Tibial nerve (tissue), 4 donors: ENCODE results near the gene NCAPH2. TPM values are rescaled to one million over a fixed set of nuclear protein-coding genes. Genes with fewer than 3 reads are reported as not detected.

Experiments
- DNase-seq, 2 donors: peaks; one replicate each; pipeline ENCODE4 v3.0.0-alpha.2; 2019; ENCODE audit warnings: low spot score in 2 of 2
- H3K27ac ChIP-seq, 4 donors: fragments of 200-600 bp; sonication (generic) in 3 of 4; one replicate each; pipeline ENCODE4 v1.5.1; 2017 to 2019; ENCODE audit warnings: mild to moderate bottlenecking in 1 of 4
- H3K27me3 ChIP-seq, 2 donors: fragments of 200-600 bp; sonication (generic) in 1 of 2; one replicate each; pipeline versions ENCODE4 v1.5.1 to v1.6.0; 2017 to 2019
- H3K36me3 ChIP-seq, 3 donors: fragments of 200-600 bp; sonication (generic); one replicate each; pipeline ENCODE4 v1.5.1; 2018 to 2019
- H3K4me1 ChIP-seq, 4 donors: fragments of 200-600 bp; sonication (generic) in 3 of 4; one replicate each; pipeline ENCODE4 v1.5.1; 2017 to 2019
- H3K4me3 ChIP-seq, 4 donors: fragments of 200-600 bp; sonication (generic) in 3 of 4; one replicate each; pipeline ENCODE4 v1.5.1; 2017 to 2019; ENCODE audit warnings: mild to moderate bottlenecking in 1 of 4, moderate library complexity in 1 of 4
- H3K9me3 ChIP-seq, 4 donors: fragments of 200-600 bp; sonication (generic) in 3 of 4; one replicate each; pipeline ENCODE4 v1.5.1; 2017 to 2019
- EP300 ChIP-seq, 2 donors: sonication (generic); formaldehyde crosslinking; IDR thresholded peaks; one replicate each; pipeline ENCODE4 v1.6.1; 2017; ENCODE audit warnings: antibody characterized with exemption in 2 of 2, mild to moderate bottlenecking in 1 of 2
- POLR2A ChIP-seq, 2 donors: fragments of 450-650 bp; IDR thresholded peaks; one replicate each; pipeline ENCODE4 v1.6.1; 2017; ENCODE audit warnings: antibody characterized with exemption in 2 of 2, mild to moderate bottlenecking in 2 of 2, moderate library complexity in 2 of 2
- WGBS, 2 donors: methylation state at CpG; one replicate each; pipeline ENCODE4 v1.1.5; 2018; 5-methylcytosine and 5-hydroxymethylcytosine counted together
- total RNA-seq, 4 donors: library from RNA; depleted of rRNA; stranded (reverse); fragments of >200 nt; gene quantifications; one replicate each; pipeline ENCODE4 v1.1.0, GENCODE V29; 2016
- TF ChIP-seq, protein P1 (sequence below), 5 experiments: fragments of 200-600 bp in 3 of 5; fragments of 450-650 bp in 2 of 5; sonication (generic) in 3 of 5; IDR thresholded peaks; one replicate each; pipeline ENCODE4 v1.5.1; 2016 to 2019; ENCODE audit warnings: antibody characterized with exemption in 5 of 5, mild to moderate bottlenecking in 3 of 5, moderate library complexity in 2 of 5

Gene NCAPH2
- total RNA-seq, 4 donors from 2014 or later = 43.9 to 57.3 (median 45.0) TPM

DNA sequence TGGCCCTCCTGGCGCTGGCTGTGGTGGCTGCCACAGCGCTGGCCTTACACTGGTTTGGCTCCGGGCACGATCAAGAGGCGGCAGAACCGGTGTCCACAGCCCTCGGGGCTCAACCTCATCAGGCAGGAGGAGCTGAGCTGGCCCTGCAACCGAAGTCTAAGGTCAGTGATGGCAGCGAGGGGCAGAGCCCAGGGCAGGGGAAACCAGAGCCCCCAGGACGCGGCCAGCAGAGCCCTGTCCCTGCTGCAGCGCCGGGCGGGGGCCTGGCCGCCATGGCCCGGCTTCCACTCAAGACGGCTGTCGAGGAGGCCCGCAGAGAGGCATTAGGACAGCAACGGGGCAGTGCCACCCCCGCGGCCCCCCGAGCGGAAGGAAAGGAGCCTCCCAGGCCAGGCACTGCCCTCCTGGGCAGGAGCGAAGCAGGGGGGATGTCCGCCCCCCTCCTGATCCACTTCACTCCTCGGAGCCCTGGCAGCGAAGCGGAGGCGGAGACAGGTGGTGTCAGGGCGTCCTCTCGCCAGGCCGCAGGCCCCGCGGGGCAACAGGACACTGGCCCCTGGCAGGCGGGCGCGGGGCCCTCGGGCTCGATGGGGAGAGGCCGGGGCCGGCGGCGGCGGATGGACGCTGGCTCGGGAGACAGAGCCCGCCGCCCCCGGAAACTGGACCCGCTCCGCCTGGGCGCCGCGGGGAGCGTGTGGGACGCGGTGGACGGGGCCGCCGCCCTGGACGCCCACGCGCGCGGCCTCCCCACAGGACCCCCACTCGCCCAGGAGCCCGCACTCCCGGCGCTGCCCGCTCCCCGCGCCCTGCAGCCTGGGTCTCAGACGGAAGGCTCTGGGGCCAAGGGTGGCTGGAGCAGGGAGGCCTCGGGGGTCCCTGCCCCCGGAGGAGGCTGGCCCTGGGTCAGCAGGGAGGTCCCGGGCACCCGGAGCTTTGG lies 38.6 kb downstream of the NCAPH2 start:
- Histone ChIP-seq H3K36me3 (no peaks in the 10 kb centered on the region), H3K27me3 (peaks cover 0 to 63% of the 10 kb centered on the region in 2 donors), H3K27ac (no peak overlapping the region), H3K4me3 (no peak overlapping the region), H3K4me1 (peaks cover 0 to 38% (median 20%) of the 10 kb centered on the region in 4 donors), H3K9me3 (no peaks in the 10 kb centered on the region)
- DNase-seq = no peak
- no peak for TF ChIP-seq EP300 (IDR thresholded peaks at IDR 0.05)
- 55 to 66% methylated on average over 12 to 34 of the region's 78 CpGs for WGBS, 2 donors

DNA sequence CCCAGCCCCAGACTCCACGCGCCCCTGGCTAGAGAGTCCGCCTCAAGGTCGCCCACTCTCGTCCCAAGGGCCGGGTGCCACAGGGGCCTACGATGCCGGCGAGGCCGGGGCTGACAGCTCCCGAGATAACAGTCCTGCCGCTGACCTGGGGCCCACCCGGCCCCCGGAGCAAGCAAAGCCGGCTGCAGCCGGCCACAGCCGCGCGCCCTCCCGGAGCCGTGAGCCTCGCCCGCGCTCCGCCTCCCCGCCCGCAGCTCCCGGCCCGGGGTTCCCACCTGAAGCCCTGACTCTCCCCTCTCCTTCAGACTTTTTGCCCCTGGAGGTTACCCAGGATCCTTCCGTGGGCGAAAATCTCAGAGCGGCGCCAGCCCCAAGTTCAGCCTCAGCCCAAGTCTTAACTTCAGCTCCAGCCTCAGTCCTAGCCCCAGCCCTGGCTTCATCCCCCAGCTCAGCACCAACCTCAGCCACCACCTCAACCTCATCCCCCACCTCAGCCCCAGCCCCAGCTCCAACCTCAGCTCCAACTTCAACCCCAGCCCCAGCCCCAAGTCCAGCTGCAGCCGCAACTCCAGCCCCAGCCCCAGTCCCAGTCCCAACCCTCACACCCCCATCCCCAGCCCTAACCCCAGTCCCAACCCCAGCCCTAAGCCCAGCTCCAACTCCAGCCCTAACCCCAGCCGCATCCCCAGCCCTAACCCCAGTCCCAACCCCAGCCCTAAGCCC lies 39.4 kb downstream of the NCAPH2 start:
- Histone ChIP-seq H3K27me3 (peaks cover 0 to 63% of the 10 kb centered on the region in 2 donors), H3K36me3 (no peaks in the 10 kb centered on the region), H3K27ac (no peak overlapping the region), H3K4me1 (peaks cover 0 to 34% (median 20%) of the 10 kb centered on the region in 4 donors), H3K9me3 (no peaks in the 10 kb centered on the region), H3K4me3 (peak overlapping the region in 1 of 4 donors; percentile 3)
- WGBS, 2 donors = 10 to 51% methylated on average over 20 to 35 of the region's 35 CpGs
- TF ChIP-seq EP300 (IDR thresholded peaks at IDR 0.05) (no peak), POLR2A (IDR thresholded peaks at IDR 0.05) (no peak)
- TF ChIP-seq, protein P1, sequence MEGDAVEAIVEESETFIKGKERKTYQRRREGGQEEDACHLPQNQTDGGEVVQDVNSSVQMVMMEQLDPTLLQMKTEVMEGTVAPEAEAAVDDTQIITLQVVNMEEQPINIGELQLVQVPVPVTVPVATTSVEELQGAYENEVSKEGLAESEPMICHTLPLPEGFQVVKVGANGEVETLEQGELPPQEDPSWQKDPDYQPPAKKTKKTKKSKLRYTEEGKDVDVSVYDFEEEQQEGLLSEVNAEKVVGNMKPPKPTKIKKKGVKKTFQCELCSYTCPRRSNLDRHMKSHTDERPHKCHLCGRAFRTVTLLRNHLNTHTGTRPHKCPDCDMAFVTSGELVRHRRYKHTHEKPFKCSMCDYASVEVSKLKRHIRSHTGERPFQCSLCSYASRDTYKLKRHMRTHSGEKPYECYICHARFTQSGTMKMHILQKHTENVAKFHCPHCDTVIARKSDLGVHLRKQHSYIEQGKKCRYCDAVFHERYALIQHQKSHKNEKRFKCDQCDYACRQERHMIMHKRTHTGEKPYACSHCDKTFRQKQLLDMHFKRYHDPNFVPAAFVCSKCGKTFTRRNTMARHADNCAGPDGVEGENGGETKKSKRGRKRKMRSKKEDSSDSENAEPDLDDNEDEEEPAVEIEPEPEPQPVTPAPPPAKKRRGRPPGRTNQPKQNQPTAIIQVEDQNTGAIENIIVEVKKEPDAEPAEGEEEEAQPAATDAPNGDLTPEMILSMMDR (IDR thresholded peaks at IDR 0.05) = no peak
- no peak for DNase-seq

DNA sequence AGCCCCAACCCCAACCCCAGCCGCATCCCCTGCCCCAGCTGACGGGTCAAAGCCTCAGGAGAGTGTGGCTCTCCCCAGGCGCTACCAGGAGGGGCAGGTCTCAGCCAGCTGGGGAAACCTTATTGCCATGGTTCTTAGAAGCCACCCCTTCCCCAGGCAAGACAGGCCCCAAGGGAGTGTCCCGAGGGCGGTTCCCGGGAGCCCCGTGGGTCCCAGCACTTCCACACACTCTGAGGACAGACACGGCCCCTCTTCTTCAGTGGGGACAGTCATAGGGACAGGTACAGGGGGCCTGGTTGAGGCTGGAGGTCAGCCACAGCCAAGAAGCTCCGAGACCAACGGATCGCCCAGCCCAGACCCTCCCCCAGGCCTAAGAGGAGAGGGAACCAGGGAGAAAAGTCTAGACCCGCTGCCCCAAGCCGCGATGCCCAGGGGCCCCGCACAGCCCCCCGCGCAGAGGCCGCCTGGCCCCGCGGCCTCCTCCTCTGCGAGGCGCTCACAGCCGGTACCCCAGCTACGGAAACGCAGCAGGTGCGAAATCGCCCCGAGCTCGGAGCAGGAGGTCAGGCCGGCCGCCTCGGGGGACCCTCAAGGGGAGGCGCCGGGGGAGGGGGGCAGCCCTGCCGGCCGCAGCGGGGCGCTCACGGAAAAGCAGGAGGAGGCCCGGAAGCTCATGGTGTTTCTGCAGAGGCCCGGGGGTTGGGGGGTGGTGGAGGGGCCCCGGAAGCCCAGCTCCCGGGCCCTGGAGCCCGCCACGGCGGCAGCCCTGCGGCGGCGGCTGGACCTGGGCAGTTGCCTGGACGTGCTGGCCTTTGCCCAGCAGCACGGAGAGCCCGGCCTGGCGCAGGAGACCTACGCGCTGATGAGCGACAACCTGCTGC lies 40.3 kb downstream of the NCAPH2 start:
- Histone ChIP-seq H3K4me3 (peak overlapping the region in 3 of 4 donors; percentile 1 to 46 (median 40)), H3K27ac (peak overlapping the region in 2 of 4 donors; percentile 11 to 71), H3K9me3 (no peaks in the 10 kb centered on the region), H3K4me1 (peaks cover 0 to 34% (median 20%) of the 10 kb centered on the region in 4 donors), H3K27me3 (peaks cover 0 to 63% of the 10 kb centered on the region in 2 donors), H3K36me3 (no peaks in the 10 kb centered on the region)
- no peak for TF ChIP-seq EP300 (IDR thresholded peaks at IDR 0.05)
- TF ChIP-seq, protein P1 (IDR thresholded peaks at IDR 0.05) = no peak
- TF ChIP-seq POLR2A (IDR thresholded peaks at IDR 0.05) = no peak
- no peak for DNase-seq
- 0 to 8% methylated on average over 10 to 18 of the region's 56 CpGs for WGBS, 2 donors

DNA sequence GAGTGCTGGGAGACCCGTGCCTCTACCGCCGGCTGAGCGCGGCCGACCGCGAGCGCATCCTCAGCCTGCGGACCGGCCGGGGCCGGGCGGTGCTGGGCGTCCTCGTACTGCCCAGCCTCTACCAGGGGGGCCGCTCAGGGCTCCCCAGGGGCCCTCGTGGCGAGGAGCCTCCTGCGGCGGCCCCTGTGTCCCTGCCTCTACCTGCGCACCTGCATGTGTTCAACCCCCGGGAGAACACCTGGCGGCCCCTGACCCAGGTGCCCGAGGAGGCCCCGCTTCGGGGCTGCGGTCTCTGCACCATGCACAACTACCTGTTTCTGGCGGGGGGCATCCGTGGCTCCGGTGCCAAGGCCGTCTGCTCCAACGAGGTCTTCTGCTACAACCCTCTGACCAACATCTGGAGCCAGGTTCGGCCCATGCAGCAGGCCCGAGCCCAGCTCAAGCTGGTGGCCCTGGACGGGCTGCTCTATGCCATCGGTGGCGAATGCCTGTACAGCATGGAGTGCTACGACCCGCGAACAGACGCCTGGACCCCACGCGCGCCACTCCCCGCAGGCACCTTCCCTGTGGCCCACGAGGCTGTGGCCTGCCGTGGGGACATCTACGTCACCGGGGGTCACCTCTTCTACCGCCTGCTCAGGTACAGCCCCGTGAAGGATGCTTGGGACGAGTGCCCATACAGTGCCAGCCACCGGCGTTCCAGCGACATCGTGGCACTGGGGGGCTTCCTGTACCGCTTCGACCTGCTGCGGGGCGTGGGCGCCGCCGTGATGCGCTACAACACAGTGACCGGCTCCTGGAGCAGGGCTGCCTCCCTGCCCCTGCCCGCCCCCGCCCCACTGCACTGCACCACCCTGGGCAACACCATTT lies 41.1 kb downstream of the NCAPH2 start:
- Histone ChIP-seq H3K27ac (peak overlapping the region in 2 of 4 donors; percentile 11 to 71), H3K4me1 (peaks cover 0 to 28% (median 14%) of the 10 kb centered on the region in 4 donors), H3K36me3 (no peaks in the 10 kb centered on the region), H3K4me3 (peak overlapping the region in 3 of 4 donors; percentile 1 to 46 (median 40)), H3K27me3 (peaks cover 0 to 56% of the 10 kb centered on the region in 2 donors), H3K9me3 (no peaks in the 10 kb centered on the region)
- TF ChIP-seq EP300 (IDR thresholded peaks at IDR 0.05) = no peak
- TF ChIP-seq, protein P1 (IDR thresholded peaks at IDR 0.05) = no peak
- TF ChIP-seq POLR2A (IDR thresholded peaks at IDR 0.05) = no peak
- no peak for DNase-seq
- 61 to 83% methylated on average over 38 to 41 of the region's 68 CpGs for WGBS, 2 donors
